Large intestine (tissue), 3 donors: ENCODE measurements around the gene SYTL3. TPM values are rescaled to one million over a fixed set of nuclear protein-coding genes. Genes with fewer than 3 reads are reported as not detected.

Experiments
- DNase-seq, 2 donors: peaks; one replicate each; pipeline versions ENCODE4 v3.0.0 to v3.0.0-alpha.2; 2013
- H3K27ac ChIP-seq: one replicate; pipeline ENCODE4 v1.5.1; 2013; ENCODE audit warnings: low read length
- H3K27me3 ChIP-seq: 2 replicates; pipeline ENCODE4 v1.6.1; 2013; ENCODE audit warnings: low read length; ENCODE audit not compliant: control insufficient read depth, insufficient read depth
- H3K36me3 ChIP-seq: 2 replicates; pipeline ENCODE4 v1.6.1; 2013; ENCODE audit warnings: low read length; ENCODE audit not compliant: control insufficient read depth, insufficient read depth
- H3K4me1 ChIP-seq: one replicate; pipeline ENCODE4 v1.6.1; 2013; ENCODE audit warnings: low read length; ENCODE audit not compliant: control insufficient read depth, insufficient read depth
- H3K4me3 ChIP-seq: one replicate; pipeline ENCODE4 v1.5.1; 2013; ENCODE audit warnings: low read length
- H3K9me3 ChIP-seq: one replicate; pipeline ENCODE4 v1.6.1; 2013; ENCODE audit warnings: mild to moderate bottlenecking, low read depth, low read length, moderate library complexity; ENCODE audit not compliant: control insufficient read depth
- WGBS: methylation state at CpG from one replicate; pipeline ENCODE4 v1.1.5; 2013; ENCODE audit warnings: low lambda C conversion rate; ENCODE audit not compliant: insufficient coverage; 5-methylcytosine and 5-hydroxymethylcytosine counted together
- polyA plus RNA-seq: library from polyadenylated mRNA; unstranded; fragments of 120-200 nt; gene quantifications from one replicate; pipeline ENCODE4 v1.2.1, GENCODE V29; 2013

SYTL3 gene
- polyA plus RNA-seq, 1 donor, result 2.5 TPM

DNA sequence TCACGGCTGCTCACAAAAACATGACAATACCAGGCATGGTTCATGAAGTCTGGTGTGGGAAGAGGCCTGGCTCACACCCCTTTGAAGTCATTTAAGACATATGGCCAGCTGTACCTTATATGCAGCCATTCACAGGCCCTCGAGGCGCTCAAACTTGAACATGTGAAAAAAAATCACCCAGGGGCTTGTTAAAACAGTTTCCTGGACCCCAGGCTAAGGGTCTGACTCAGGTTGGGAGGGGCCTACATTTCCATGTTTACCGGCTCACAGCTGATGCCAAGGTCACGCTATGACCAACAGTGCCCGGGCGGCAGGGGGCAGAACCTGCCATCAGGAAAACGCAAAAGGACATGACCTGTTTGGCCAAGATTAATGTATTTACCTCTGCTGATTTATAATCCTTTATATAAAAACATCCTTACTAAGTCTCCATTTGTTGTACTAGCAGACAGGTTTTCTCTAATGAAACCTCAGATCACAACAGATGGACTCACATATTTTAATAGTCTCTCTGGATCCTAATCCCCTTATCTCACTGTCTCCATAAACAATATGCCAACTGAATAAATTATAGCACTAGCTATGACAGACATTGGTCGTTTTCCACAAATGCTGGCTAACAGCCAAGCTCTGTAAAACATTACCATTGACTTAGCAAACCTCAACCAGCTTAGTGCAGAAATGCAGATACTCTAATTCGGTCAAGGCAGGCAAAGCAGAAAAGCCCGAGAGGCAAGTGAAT, 149.4 kb downstream of the SYTL3 start:
- Histone ChIP-seq H3K36me3 (peaks cover 11% of the 10 kb centered on the region), H3K4me3 (no peak overlapping the region), H3K4me1 (peaks cover 85% of the 10 kb centered on the region), H3K9me3 (no peaks in the 10 kb centered on the region), H3K27me3 (no peaks in the 10 kb centered on the region), H3K27ac (peak overlapping the region; percentile 91)
- DNase-seq, result peak; percentile 76 to 87
- WGBS, result 40% methylated on average over 1 of the region's 11 CpGs

- Histone ChIP-seq H3K27ac (peak overlapping the region; percentile 91), H3K27me3 (no peaks in the 10 kb centered on the region), H3K4me3 (no peak overlapping the region), H3K4me1 (peaks cover 75% of the 10 kb centered on the region), H3K9me3 (no peaks in the 10 kb centered on the region), H3K36me3 (peaks cover 2% of the 10 kb centered on the region)
- no CpG with 5 or more reads among the region's 7 CpGs for WGBS
- peak; percentile 91 to 97 for DNase-seq
Measured at GRCh38 chr6:158801655-158802294, 151.9 kb downstream of the SYTL3 start.

DNA sequence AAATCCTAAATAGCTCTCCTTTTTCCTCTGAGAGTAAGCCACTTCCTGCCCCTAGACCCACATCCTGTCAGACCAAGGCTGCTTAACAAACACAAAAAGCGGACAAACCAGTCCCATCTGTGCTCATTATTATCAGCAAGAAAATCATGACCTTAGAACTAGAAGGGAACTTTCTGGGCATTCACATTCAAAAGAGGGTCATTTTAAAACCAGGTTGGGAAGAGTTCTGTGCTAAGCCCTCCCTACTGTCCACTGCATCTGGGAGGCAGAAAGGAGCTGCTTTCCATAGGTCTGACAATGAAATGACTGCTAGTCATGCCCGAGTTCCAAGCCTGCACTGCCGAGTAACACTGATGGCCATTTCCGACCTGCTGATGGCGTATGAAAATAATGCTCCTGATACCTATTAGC, 153.9 kb downstream of the SYTL3 start:
- H3K27me3 ChIP-seq, result no peaks in the 10 kb centered on the region
- peaks cover 15% of the 10 kb centered on the region for H3K36me3 ChIP-seq
- no peak overlapping the region for H3K4me3 ChIP-seq
- H3K4me1 ChIP-seq, result peaks cover 74% of the 10 kb centered on the region
- peak overlapping the region; percentile 85 for H3K27ac ChIP-seq
- 20% methylated on average over 1 of the region's 5 CpGs for WGBS
- H3K9me3 ChIP-seq, result no peaks in the 10 kb centered on the region
- DNase-seq, result peak; percentile 41 to 73

GRCh38 chr6:158804207-158804606, 154.4 kb downstream of the SYTL3 start:
- H3K36me3 ChIP-seq, result peaks cover 19% of the 10 kb centered on the region
- no peak overlapping the region for H3K4me3 ChIP-seq
- peak in 1 of 2 donors; percentile 69 for DNase-seq
- no peaks in the 10 kb centered on the region for H3K9me3 ChIP-seq
- H3K4me1 ChIP-seq, result peaks cover 74% of the 10 kb centered on the region
- H3K27me3 ChIP-seq, result no peaks in the 10 kb centered on the region
- H3K27ac ChIP-seq, result peak overlapping the region; percentile 85

- DNase-seq, result peak in 1 of 2 donors; percentile 69
- H3K27me3 ChIP-seq, result no peaks in the 10 kb centered on the region
- H3K4me1 ChIP-seq, result peaks cover 73% of the 10 kb centered on the region
- 60% methylated on average over 1 of the region's 5 CpGs for WGBS
- H3K36me3 ChIP-seq, result peaks cover 22% of the 10 kb centered on the region
- no peak overlapping the region for H3K4me3 ChIP-seq
- H3K9me3 ChIP-seq, result no peaks in the 10 kb centered on the region
- H3K27ac ChIP-seq, result peak overlapping the region; percentile 28
Measured at GRCh38 chr6:158805698-158806377, 156.0 kb downstream of the SYTL3 start.

DNA sequence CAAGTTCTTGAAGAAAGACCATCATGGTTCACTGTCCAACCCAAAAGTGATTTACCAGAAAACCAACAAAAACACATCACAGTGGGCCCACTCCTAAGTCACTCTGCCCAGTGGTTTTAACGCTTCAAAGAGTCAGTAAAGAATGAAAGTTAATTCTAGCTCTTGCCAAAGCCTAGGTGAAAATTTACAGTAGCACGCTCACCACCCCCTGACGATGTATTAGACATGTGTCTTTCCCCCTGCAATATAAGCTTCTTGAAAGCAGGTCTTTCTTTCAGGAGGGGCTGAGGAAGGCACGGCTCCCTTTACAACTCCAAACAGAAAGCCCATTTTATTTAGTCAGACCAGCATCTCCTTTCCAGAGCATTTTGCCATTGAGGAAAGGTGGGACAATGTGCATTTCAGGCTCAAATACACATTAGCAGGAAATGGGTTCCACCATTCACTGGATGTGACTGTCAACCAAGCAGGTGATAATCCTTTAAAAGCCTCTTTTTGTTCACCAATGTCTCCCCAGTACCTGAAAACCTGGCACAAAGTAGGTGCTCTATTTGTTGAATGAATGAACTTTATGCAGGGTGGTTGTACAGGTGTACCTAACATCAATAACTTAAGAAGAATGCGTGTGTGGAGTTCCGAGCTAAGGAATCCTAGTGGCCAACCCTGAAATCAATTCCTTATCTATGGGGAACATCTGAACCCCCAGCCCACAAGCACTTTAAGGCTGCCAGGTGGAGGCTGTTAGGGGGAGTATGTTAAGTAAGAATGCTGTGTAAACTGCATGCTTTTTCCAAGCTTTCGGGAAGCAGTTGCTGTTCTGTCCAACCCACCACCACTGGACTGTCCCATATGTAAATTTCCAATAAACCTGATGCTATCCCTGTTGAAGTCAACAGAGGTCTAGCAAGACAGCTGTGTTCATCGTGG, 157.9 kb downstream of the SYTL3 start:
- WGBS, result no CpG with 5 or more reads among the region's 8 CpGs
- H3K4me1 ChIP-seq, result peaks cover 58% of the 10 kb centered on the region
- DNase-seq, result no peak
- H3K4me3 ChIP-seq, result no peak overlapping the region
- H3K27me3 ChIP-seq, result no peaks in the 10 kb centered on the region
- H3K36me3 ChIP-seq, result peaks cover 32% of the 10 kb centered on the region
- H3K27ac ChIP-seq, result peak overlapping the region; percentile 67
- no peaks in the 10 kb centered on the region for H3K9me3 ChIP-seq

- peak in 1 of 2 donors; percentile 5 for DNase-seq
- Histone ChIP-seq H3K9me3 (no peaks in the 10 kb centered on the region), H3K27me3 (no peaks in the 10 kb centered on the region), H3K27ac (peak overlapping the region; percentile 67), H3K36me3 (peaks cover 39% of the 10 kb centered on the region), H3K4me1 (peaks cover 60% of the 10 kb centered on the region), H3K4me3 (no peak overlapping the region)
- no CpG with 5 or more reads among the region's 6 CpGs for WGBS
Measured at GRCh38 chr6:158808442-158808833, 158.6 kb downstream of the SYTL3 start.

DNA sequence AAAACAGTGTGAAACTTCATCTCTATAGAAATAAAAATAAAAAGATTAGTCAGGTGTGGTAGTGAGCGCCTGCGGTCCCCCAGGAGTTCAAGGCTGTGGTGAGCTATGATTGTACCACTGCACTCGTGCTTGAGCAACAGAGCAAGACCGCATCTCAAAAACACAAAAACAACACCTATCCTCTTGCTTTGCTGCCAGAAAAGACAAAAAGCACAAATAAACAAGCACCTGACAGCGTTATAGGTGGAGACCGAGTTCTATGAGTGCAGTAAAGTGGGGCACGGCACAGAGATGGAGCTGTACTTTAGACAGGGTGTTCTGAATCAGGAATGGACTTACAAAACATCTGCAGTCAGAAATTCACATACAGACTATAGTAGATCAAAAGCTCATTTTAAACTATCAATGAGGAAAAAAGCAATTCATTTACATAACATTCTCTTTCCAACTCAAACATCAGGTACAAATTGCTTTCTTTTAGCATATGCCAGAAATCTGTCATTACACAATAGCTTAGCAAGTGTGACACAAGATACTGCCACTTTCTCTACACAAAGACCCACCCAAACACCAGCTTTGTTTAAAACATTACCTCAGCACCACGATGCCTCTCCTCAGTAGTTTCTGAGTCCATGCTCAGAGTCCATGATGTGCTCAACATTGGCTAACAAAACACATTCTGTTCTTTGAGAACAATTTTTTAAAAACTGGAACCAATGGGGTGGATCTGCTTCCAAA, 159.3 kb downstream of the SYTL3 start:
- H3K27ac ChIP-seq, result peak overlapping the region; percentile 67
- no peaks in the 10 kb centered on the region for H3K27me3 ChIP-seq
- no peak overlapping the region for H3K4me3 ChIP-seq
- no peaks in the 10 kb centered on the region for H3K9me3 ChIP-seq
- DNase-seq, result peak; percentile 36 to 69
- H3K4me1 ChIP-seq, result peaks cover 59% of the 10 kb centered on the region
- H3K36me3 ChIP-seq, result peaks cover 45% of the 10 kb centered on the region
- WGBS, result 66% methylated on average over 4 of the region's 8 CpGs

DNA sequence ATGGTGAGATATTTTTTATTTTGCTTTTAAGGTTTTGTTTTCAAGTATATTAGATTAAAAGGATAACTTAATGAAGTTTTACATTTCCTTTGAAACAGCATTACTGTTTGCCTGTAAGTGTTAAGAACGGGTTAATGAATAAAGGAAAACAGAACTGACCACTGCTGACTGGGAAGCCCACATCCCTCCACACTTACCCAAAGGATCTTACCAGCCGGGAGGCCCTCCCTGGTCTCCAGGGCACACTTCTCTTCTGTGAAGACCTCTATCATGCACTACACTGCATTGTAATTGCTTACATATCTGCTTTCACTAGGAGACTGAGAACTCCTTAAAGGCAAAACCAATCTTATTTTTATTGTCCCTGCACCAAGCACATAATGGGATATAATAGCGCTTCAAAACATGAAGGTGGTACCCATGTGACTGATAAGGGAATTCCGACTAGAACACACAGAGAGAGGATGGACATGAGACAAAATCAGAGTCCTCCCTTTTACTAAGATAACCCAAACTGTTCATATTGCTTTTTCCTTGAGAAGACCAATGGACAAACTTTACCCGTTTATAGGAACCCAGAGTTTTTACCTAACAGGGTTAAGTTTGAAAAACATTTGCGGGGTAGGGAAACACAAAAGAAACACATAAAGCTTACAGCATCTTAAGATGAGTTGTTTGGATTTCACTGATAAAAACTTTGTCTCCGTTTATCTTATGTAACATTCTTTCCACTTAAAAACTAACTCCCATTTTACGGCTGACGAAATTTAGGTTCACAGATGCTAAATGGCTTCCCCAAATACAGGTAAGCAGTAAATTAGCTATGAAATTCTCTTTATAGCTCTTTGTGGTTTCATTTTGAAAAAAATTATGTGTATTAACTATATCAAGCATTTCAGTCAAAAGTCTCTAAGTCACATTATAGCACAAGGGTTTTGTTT, 160.6 kb downstream of the SYTL3 start:
- peak in 1 of 2 donors; percentile 23 for DNase-seq
- Histone ChIP-seq H3K4me3 (no peak overlapping the region), H3K36me3 (peaks cover 54% of the 10 kb centered on the region), H3K4me1 (peaks cover 62% of the 10 kb centered on the region), H3K9me3 (no peaks in the 10 kb centered on the region), H3K27me3 (no peaks in the 10 kb centered on the region), H3K27ac (peak overlapping the region; percentile 67)
- no CpG with 5 or more reads among the region's 9 CpGs for WGBS
